Nephron (organoid): ENCODE measurements around the gene HECW1.

Experiments used
- H3K27ac Mint-ChIP-seq, 3 experiments: 2 replicates each; pipeline ENCODE4 v1.8.0; 2020; ENCODE audit warnings: mixed read lengths in 3 of 3, mild to moderate bottlenecking in 2 of 3, moderate library complexity in 1 of 3
- H3K27me3 Mint-ChIP-seq: 2 replicates; pipeline ENCODE4 v1.8.0; 2021; ENCODE audit warnings: low read depth, mild to moderate bottlenecking, moderate library complexity, mixed read lengths
- H3K36me3 Mint-ChIP-seq: 2 replicates; pipeline ENCODE4 v1.8.0; 2020; ENCODE audit warnings: low read depth, mixed read lengths
- H3K4me1 Mint-ChIP-seq: 2 replicates; pipeline ENCODE4 v1.8.0; 2020; ENCODE audit warnings: mixed read lengths
- H3K4me3 Mint-ChIP-seq, 3 experiments: 2 replicates each; pipeline ENCODE4 v1.8.0; 2020; ENCODE audit warnings: mild to moderate bottlenecking in 3 of 3, mixed read lengths in 3 of 3, moderate library complexity in 2 of 3
- H3K9me3 Mint-ChIP-seq: 2 replicates; pipeline ENCODE4 v1.8.0; 2020; ENCODE audit warnings: mixed read lengths
- TF ChIP-seq, protein P1 (sequence below), 3 experiments: fragments of 200-600 bp; sonication (generic); IDR thresholded peaks; one replicate each; pipeline ENCODE4 v1.5.0; 2021; ENCODE audit warnings: antibody characterized with exemption in 3 of 3; ENCODE audit not compliant: unreplicated experiment in 3 of 3

HECW1 gene

GRCh38 chr7:43232366-43232765, 119.9 kb downstream of the HECW1 start:
- TF ChIP-seq, protein P1, sequence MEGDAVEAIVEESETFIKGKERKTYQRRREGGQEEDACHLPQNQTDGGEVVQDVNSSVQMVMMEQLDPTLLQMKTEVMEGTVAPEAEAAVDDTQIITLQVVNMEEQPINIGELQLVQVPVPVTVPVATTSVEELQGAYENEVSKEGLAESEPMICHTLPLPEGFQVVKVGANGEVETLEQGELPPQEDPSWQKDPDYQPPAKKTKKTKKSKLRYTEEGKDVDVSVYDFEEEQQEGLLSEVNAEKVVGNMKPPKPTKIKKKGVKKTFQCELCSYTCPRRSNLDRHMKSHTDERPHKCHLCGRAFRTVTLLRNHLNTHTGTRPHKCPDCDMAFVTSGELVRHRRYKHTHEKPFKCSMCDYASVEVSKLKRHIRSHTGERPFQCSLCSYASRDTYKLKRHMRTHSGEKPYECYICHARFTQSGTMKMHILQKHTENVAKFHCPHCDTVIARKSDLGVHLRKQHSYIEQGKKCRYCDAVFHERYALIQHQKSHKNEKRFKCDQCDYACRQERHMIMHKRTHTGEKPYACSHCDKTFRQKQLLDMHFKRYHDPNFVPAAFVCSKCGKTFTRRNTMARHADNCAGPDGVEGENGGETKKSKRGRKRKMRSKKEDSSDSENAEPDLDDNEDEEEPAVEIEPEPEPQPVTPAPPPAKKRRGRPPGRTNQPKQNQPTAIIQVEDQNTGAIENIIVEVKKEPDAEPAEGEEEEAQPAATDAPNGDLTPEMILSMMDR (IDR thresholded peaks at IDR 0.05; ENCODE audit: unreplicated experiment in 3 of 3), result no peak
- Mint-ChIP-seq H3K9me3 (no peaks in the 10 kb centered on the region), H3K27me3 (no peaks in the 10 kb centered on the region), H3K27ac (no peak overlapping the region), H3K4me3 (no peak overlapping the region), H3K4me1 (no peaks in the 10 kb centered on the region), H3K36me3 (no peaks in the 10 kb centered on the region)

DNA sequence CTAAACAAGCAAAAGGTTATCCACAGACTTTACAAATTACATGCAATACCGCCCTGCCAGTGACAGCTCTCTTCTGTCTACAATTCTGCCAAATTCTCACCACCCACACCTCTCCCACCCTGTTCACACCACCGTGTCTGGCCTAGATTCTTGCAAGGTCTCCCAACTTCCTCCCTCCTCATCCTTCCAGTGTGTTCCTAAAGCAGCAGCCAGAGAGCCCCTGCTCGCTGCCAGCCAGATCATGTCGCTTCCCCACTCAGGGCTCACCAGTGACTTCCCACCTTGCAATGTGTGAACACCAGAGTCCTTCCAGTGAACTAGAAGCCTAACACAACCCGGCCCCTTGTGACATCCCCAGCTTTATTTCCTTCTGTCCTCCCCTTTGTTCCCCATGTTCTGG, 121.6 kb downstream of the HECW1 start:
- TF ChIP-seq, protein P1 (IDR thresholded peaks at IDR 0.05; ENCODE audit: unreplicated experiment in 3 of 3), result no peak
- H3K9me3 Mint-ChIP-seq, result no peaks in the 10 kb centered on the region
- no peaks in the 10 kb centered on the region for H3K36me3 Mint-ChIP-seq

GRCh38 chr7:43234968-43235367, 122.5 kb downstream of the HECW1 start:
- Mint-ChIP-seq H3K36me3 (no peaks in the 10 kb centered on the region), H3K9me3 (no peaks in the 10 kb centered on the region), H3K4me1 (no peaks in the 10 kb centered on the region), H3K27ac (no peak overlapping the region), H3K4me3 (no peak overlapping the region), H3K27me3 (no peaks in the 10 kb centered on the region)
- TF ChIP-seq, protein P1 (IDR thresholded peaks at IDR 0.05; ENCODE audit: unreplicated experiment in 3 of 3), result no peak

More for the DNA sequence above, 121.6 kb downstream of the HECW1 start:
- no peak overlapping the region for H3K4me3 Mint-ChIP-seq
- H3K27ac Mint-ChIP-seq, result no peak overlapping the region
- no peaks in the 10 kb centered on the region for H3K27me3 Mint-ChIP-seq
- no peaks in the 10 kb centered on the region for H3K4me1 Mint-ChIP-seq

GRCh38 chr7:43240565-43240964, 128.1 kb downstream of the HECW1 start:
- no peak overlapping the region for H3K4me3 Mint-ChIP-seq
- no peaks in the 10 kb centered on the region for H3K9me3 Mint-ChIP-seq
- H3K27me3 Mint-ChIP-seq, result peaks cover 7% of the 10 kb centered on the region
- H3K36me3 Mint-ChIP-seq, result no peaks in the 10 kb centered on the region
- H3K27ac Mint-ChIP-seq, result no peak overlapping the region
- TF ChIP-seq, protein P1 (IDR thresholded peaks at IDR 0.05; ENCODE audit: unreplicated experiment in 3 of 3), result no peak
- H3K4me1 Mint-ChIP-seq, result no peaks in the 10 kb centered on the region

DNA sequence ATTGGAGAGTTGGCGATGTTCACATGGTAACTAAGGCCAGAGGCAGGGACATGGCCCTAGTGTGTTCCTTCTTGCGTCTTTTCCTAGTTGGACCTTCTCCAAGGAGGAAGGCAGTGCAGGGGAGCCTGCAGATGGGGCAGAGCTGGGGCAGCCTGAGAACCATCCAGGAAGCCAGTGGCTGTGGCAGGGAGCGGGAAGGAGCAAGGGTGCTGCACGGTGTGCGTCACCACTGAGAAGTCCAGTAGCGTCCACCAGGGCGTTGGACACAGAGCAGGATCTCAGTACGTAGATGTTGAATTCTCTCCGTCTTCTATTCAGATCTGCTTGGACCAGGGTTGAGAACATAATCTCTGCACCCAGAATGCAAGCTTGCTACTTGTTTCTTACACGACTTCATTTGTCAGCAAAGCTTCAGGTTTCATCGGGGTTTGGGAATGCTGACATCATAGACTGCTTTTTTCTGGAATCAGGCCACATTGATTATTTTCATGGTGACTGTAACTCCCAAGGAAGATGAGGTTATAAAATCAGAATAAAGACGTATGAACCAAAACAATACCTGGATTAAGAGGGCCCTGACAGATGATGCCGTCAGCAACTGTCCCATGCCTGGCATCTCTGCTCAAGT, 130.3 kb downstream of the HECW1 start:
- Mint-ChIP-seq H3K27me3 (peaks cover 13% of the 10 kb centered on the region), H3K9me3 (no peaks in the 10 kb centered on the region), H3K4me1 (no peaks in the 10 kb centered on the region), H3K4me3 (no peak overlapping the region), H3K36me3 (no peaks in the 10 kb centered on the region), H3K27ac (no peak overlapping the region)
- TF ChIP-seq, protein P1 (IDR thresholded peaks at IDR 0.05; ENCODE audit: unreplicated experiment in 3 of 3), result no peak

DNA sequence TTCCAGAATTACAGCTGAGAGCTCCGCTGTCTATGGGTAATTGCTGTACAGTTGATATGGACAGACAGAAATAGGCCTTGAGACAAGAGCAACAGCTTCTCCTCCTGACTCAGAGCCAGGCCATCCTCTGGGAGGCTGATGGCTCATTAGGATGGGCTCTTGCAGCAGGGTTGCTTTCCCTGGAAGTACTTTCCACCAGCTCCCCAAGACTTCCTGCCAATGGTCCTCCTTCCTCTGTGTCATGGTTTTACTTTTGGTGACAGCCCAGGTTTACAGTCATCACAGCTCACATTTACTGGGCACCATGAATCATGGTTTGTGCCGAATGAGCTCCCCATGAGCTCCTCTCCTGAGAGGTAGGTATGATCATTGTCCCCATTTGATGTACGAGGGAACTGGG, 131.8 kb downstream of the HECW1 start:
- Mint-ChIP-seq H3K36me3 (no peaks in the 10 kb centered on the region), H3K4me3 (no peak overlapping the region), H3K27me3 (peaks cover 22% of the 10 kb centered on the region), H3K4me1 (no peaks in the 10 kb centered on the region), H3K9me3 (no peaks in the 10 kb centered on the region), H3K27ac (no peak overlapping the region)
- TF ChIP-seq, protein P1 (IDR thresholded peaks at IDR 0.05; ENCODE audit: unreplicated experiment in 3 of 3), result no peak
